ENCODE results near the gene EVC.
"Not testable (repeated sequence)": the region's sequence is repeated elsewhere in the genome, so short reads cannot be mapped to it uniquely, and the experiment has no call there.

EVC gene

GRCh38 chr4:5791654-5792053, 80.7 kb downstream of the EVC start:
- DNase-seq = no peak

- no peak for DNase-seq
Measured at GRCh38 chr4:5793514-5793913, 82.5 kb downstream of the EVC start.

GRCh38 chr4:5795580-5795979, 84.6 kb downstream of the EVC start:
- DNase-seq = no peak

DNA sequence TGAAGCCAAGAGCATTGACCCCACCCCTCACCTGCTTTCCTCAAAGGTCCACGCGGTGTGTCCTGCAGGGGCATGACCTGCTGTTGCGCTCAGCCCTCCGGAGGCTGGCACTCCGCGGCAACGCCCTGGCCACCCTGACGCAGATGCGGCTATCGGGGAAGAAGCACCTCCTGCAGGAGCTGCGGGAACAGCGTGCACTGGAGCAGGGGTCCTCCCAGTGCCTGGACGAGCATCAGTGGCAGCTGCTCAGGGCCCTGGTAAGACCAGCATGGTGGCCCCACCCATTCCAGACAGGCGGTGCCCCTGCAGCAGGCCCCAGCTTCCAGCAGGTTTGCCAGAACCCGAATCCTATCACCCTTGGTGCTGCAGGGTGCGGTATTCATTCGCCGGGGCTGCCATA, 86.0 kb downstream of the EVC start:
- no peak for DNase-seq

- DNase-seq = no peak
Measured at GRCh38 chr4:5797866-5798265, 86.9 kb downstream of the EVC start.

GRCh38 chr4:5798462-5798861, 87.5 kb downstream of the EVC start:
- no peak for DNase-seq

- DNase-seq = no peak
Measured at GRCh38 chr4:5798946-5799345, 87.9 kb downstream of the EVC start.

DNA sequence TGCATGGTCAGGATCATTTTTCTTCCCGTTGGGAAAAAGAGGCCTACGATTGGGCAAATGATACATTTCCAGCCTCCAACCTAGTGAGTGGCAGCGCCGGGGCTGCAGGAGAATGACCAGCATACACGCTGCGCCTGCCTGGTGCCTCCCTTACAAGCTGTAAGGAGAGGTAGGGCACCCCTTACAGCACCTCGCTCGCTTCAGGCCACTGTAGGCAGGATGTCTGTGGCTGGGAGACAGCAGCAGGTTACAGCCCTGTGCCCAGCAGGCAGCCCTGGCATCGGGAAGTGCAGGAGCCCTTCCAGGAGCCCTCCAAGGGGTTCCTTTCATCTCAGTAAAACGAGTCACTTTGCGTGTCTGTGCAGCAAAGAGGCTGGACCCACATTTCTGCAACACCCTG, 88.4 kb downstream of the EVC start:
- DNase-seq = no peak

DNA sequence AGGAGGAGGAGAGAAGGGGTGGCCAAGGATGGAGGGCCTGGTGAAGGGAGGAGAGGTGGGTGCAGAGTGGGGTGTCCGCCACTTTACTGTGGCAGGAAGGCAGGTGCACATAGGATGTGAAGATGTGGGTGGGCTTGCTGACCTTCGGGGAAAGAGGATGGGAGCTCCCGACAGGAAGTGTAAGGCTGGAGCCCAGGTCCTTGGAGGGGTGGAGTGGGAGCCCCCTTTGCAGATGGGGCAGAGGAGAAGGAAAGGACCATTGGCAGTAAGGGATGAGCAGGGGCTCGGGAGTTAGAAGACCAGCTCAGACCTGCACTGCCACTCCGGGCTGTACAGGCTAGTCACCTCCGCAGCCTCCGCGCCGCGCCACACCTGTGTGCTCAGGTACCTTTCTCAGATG, 89.5 kb downstream of the EVC start:
- no peak for DNase-seq

DNA sequence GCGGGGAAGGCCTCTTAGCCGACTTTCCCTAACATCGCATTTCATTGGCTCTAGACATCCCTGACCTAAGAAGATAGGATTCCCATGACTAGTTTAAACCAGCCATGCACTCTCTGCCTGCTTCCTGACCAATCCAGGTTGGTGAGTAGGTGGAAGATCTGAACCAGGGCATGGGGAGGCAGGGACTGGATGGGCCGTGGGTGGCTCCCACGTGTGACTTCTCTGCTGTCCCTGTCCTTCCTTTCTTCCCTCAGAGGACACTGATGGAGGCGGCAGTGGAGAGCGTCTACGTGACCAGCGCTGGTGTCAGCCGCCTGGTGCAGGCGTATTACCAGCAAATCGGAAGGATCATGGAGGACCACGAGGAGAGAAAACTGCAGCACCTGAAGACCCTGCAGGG, 90.7 kb downstream of the EVC start:
- no peak for DNase-seq

DNA sequence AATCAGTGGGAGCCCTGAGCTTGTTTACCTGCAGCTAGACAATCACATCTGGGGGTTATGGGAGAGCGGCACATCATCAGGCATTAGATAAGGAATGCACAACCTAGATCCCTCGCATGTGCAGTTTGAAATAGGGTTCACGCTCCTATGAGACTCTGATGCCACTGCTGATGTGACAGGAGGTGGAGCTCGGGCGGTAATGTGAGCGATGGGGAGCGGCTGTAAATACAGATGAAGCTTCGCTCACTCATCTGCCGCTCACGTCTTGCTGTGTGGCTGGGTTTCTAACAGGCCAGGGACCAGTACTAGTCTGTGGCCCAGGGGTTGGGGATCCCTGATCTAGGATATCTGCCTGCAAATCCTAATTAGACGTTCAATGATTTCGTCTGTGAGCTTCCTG, 91.6 kb downstream of the EVC start:
- DNase-seq = no peak

DNA sequence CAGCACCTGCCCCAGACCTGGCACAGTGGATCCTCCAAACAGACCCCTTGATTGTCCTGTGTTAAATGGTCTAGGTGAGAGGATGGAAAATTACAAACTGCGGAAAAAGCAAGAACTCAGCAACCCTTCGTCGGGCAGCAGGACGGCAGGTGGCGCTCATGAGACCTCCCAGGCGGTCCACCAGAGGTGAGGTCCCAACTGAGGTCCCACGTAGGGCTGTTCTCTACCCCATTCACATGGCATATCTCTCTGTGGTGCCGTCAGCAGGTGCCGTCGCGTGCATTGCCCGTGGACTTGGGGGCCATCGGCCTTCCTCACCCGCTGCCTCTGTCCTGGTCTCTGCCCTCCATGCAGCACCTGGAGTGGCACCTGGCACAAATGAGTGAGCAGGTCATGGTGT, 93.7 kb downstream of the EVC start:
- DNase-seq = no peak

DNA sequence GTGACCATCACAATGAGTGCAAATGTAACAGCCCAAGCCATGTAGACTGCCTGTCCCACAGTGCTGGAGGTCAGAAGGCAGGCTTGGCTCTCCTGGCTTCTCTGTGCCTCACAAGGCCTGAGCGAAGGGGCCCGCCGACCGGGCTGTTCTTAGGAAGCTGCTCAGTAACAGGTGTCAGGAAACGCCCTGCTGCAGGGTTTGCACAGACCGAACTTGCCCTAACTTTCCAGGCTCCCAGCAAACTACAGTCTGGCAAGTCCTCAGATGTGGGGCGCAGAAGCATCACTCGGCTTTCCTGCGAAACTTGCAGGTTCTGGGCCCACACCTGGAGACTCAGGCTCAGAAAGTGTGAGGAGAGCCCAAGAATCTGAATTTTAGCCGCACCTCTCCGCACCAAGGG, 94.3 kb downstream of the EVC start:
- DNase-seq = no peak

DNA sequence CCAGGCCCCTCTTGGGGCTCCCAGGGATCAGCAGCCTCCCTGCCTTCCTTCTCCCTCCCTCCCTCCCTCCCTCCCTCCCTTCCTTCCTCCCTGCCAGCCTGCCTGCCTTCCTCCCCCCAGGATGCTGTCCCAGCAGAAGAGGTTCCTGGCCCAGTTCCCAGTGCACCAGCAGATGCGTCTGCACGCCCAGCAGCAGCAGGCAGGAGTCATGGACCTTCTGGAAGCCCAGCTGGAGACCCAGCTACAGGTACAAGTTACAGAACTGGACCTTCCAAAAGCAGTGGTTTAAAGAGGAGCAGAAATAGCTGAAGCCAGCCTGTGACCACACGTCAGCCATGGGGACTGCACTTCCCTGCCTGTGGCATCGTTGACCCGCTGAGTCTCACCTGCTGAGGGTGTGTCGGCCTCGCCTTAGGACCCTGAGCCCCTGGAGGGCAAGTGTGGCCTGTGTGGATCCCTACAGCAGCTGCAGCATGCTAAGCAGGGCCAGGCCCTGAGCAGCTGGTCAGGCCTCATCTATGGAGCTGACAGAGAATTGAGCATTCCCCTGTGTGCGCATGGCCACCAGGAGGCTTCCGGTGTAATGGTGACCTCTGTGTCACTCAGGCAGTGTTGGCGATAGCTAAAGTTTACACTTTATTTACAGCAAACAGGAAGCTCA, 97.2 kb downstream of the EVC start:
- no peak for DNase-seq

- DNase-seq = no peak
Measured at GRCh38 chr4:5809216-5809776, 98.3 kb downstream of the EVC start.

GRCh38 chr4:5810151-5810550, 99.2 kb downstream of the EVC start:
- no peak for DNase-seq

DNA sequence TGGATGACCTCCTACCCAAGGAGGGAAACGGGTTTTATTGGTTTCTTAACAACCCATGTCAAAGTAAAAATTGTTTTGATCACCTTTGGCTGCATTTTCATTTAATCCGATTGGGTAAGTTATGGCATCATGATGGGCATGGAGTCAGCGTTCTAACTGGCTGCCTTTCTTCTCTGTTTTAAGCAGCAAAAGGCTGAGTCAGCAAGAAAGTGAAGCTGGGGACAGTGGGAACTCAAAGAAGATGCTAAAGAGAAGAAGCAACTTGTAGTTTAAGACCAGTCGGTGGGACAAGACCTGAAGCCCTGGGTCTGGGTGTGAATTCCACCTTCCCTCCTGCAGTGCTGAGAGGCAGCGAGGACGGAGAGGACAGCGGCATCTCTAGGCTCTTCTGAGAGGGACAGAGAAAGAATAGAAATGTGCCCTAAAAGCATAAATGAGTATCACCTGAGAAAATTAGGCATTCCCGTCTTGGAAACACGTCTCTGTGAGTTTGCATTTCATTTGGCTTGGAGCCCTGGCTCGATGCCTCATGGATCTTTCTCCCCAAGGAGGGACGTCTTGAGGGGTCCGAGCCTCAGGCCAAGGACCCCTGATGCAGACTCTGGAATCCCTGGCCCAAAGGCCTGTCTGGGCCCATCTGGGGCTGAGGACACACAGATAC, 99.9 kb downstream of the EVC start:
- no peak for DNase-seq

DNA sequence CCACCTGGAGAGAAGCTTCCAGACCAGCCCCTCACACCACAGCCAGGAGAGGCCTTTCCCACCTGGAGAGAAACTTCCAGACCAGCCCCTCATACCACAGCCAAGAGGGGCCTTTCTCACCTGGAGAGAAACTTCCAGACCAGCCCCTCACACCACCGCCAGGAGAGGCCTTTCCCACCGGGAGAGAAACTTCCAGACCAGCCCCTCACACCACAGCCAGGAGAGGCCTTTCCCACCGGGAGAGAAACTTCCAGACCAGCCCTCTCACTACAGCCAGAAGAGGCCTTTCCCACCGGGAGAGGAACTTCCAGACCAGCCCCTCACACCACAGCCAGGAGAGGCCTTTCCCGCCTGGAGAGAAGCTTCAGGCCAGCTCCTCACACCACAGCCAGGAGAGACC, 101.1 kb downstream of the EVC start:
- DNase-seq = not testable (repeated sequence)

DNA sequence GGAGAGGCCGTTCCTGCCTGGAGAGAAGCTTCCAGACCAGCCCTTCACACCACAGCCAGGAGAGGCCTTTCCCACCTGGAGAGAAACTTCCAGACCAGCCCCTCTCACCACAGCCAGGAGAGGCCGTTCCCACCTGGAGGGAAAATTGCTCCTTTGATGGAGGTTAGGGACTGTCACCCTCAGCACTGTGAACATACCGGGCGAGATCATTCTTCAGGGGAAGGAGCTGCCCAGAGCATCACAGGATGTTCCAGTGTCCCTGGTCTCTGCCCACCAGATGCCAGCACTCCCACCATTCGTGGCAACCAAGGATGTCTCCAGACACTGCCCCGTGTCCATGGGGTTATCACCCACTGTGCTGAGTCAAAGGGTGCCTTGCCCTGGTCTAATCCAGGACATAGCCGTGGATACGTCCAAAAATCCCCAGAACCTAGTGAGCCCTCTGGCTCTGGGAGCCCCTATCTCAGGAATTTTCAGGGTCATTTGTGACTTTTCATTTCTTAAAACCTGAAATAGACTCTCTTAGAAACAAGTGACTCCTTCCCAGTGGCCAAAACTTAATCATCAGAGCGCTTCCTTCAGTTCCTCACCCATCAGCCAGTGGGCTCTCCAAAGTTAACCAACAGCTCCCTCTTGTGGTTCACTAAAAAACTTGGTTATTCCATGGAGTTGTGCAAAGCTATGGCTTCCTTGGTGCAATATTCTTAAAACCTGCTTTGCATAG, 101.7 kb downstream of the EVC start:
- peak; percentile 83 for DNase-seq

DNA sequence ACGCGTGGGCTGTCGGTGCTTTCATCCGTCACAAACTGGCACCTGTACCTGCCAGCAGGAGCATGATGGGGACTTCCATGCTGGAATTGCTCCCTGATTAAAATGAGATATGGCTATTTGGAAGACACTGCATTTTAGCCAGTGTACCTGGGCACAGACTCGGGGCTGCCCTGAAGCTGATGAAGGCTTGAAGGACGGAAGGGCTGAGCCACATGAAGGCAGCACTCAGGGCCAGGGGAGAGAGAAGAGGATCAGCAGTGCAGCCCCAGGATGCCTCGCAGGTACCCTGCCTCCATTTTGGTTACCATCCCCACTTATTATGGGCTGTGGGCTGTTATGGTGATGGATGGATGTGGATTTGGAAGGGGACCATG, 102.9 kb downstream of the EVC start:
- no peak for DNase-seq

DNA sequence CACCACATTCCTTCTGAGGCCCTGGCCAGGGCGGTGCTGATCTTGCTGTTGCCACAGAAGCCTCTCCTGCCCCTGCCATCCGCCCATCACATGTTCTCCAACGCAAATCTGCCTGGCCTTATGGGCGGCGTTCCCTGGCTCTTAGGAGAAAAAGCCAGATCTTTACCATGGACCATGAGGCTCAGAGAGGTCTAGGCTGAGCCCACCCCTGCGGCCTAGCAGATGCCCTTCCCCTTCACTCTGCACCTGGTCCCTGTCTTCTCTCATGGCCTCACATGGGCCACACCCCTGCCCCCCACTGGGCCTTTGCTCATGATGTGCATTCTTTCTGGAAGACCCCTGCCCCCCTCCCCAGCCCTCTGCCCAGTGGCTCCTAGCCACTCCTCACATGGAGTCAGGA, 103.4 kb downstream of the EVC start:
- no peak for DNase-seq

- DNase-seq = no peak
Measured at GRCh38 chr4:5815641-5816040, 104.6 kb downstream of the EVC start.

GRCh38 chr4:5816101-5816500, 105.1 kb downstream of the EVC start:
- DNase-seq = no peak

GRCh38 chr4:5816851-5817375, 105.9 kb downstream of the EVC start:
- DNase-seq = no peak

Data from NCI-H82 (cell line).